Stimulated activated CD8-positive, alpha-beta memory T cell treated with anti-CD3 and anti-CD28 coated beads, Interleukin-15, amount 100 ng/mL, for 1 hour (primary cell): Measurements from ENCODE around the gene ADD3.
A peak's percentile ranks its signal among the peaks of the same experiment; 100 is the strongest.

ENCODE experiments used
- DNase-seq: peaks from one replicate; pipeline ENCODE4 v3.0.0-alpha.2; 2020; ENCODE audit warnings: low read depth

ADD3 gene

DNA sequence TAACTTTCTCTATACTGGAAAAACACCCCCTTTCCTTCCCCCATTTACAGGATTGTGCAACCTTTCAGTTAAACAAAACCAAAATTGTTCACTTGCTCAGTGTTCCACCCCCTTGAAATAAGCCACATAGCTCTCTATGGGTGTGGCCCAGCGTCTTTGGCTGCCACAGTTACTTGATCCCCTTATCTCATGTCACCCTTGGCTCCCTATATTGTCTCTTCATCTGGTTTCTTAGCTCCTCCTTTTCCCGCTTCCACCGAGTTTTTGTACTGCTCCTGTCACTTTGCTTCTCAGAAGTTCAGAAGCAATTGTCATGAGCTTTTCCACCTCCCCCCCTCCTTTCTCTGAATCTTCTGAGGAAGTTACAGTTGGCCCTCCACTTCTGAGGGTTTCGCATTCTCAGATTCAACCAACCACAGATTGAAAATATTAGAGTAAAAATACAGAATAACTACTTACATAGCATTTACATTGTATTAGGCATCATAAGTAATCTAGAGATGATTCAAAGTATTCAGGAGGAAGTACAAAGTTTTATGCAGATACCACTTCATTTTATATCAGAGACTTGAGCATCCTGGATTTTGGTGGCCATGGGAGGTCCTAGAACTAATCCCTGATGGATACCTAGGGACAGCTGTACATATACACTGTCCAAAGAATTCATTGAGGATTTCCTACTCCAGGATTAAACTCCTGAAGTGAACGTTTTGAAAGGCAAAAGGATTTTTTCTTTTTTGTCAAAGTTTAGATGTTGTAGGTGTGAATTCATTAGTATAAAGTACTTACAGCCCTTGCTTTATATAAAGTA, 60.4 kb downstream of the ADD3 start:
- DNase-seq = peak; percentile 13

DNA sequence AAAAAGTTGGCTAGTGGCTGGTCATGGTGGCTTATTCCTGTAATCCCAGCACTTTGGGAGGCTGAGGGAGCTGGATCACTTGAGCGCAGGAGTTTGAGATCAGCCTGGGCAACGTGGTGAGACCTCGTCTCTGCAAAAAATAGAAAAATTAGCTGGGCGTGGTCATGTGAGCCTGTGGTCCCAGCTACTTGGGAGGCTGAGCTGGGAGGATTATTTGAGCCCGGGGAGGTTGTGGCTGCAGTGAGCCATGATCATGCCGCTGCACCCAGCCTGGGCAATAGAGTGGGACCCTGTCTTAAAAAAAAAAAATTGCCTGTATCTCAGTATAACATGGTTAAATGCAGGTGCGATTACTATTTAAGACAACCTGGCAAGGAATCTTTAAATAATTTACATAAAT, 61.0 kb downstream of the ADD3 start:
- DNase-seq = no peak

DNA sequence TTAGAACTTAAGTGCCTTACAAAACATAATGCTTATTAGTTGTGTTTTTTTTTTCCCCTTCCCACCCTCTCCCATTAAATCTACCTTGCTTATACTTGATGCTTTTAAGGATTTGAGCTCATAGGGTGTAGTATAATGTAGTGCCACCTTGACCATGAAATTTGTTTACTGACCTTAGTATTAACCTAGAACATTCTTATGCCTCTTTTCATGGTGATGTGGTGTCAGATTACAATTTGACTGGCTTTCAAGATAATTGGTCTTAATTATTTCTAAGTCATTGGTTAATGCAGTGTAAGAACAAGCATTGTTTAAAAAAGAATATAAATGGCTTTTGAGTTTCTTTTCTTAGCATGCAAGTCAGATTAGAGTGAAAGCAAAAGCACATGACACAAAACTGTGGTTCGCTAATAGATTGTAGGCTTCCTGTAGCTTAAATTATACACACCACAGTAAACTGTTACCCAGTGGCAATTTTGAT, 61.8 kb downstream of the ADD3 start:
- no peak for DNase-seq

DNA sequence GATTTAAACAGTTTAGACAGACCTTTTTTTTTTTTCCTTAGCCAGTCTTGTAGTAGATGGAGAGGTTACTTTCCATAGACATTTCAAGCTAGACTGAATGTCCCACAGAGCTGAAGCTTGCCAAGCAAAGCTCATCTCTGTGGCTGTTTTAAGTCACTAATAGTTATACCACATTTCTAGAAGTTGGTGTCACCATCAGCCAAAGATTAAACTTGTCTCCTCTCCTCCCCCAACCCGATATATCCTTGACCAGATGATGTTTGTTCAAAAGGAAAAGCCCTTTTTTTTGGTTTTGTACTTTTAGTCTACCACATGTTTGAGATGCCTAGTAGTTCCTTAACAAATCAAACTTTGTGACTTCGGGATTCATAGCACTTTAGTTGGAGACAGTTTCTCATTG, 66.1 kb downstream of the ADD3 start:
- DNase-seq = no peak

DNA sequence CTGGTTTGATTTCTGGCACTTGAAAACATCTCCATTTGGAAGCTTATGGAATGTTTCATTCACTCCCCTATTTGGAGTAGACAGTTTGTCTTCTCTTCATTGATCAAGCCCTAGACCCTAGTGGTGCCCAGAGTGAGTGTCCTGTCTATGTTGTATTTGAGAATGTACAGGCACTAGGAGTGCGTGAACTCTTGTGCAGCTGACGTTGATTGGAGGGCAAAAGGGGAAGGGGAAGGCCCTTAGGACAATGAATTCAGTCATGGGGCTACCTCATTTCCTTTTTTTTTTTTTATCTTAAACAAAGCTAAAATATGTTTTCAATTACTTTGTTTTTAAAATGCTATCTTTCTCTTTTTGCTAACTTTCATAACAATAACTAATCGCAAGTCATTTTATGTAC, 66.5 kb downstream of the ADD3 start:
- no peak for DNase-seq

DNA sequence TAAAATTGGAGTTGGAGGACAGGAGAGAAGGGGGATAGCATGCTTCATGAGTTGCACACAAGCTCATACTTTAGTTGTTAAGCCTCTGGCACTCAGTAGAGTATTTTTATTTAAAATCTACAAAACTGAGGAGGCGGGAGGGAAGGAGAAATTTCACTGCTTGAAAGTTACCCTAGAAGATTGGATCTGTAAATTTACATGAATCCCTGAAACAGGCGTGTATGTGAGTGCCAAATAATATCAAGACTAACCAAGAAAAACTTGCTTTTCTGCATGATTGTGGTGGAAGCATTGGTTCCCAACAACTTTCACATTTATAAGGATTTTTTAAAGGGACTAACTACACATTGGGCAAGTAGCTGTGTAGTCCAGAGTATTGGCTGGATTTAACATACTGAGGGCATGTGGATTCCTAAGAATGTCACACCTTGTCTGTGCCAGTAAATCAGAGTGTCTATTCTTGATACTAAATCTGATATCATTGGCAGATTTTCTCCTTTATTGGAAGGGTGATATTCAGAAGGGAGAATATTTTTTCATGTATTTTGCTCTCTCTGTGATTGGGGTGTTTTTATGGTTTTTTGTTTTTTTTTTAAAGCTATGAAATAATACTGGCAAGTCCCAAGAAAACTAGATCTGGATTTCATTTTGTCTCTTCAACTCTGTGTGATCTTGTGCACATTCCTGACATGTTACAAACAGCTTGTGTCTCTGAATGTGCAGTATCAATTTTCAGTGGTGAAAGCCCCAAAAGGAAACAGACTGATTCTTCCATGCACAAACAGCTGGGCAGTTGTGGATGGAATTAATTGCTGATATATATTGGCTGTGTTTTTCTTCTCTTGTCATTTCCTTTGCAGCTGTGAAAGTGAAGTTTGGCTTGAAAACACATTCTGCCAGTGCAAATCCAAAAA, 67.2 kb downstream of the ADD3 start:
- no peak for DNase-seq

DNA sequence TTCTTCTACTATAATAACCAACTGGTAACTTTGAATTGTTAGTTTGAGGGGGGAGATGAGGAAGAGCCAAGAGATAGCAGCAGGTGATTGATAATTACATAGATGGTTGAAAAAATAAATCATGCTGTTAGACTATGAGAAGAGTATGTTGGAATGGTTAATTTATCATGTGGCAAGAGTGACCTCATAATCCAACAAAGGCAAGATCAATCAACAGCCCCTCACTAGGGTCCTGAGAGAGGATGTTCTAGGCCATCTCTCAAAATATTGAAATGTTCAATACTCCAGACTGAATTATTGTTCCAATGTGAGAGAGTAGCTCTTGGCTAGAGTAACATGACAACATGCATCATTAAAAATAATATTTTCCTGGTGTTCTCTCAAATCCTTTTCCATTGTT, 67.9 kb downstream of the ADD3 start:
- DNase-seq = no peak

DNA sequence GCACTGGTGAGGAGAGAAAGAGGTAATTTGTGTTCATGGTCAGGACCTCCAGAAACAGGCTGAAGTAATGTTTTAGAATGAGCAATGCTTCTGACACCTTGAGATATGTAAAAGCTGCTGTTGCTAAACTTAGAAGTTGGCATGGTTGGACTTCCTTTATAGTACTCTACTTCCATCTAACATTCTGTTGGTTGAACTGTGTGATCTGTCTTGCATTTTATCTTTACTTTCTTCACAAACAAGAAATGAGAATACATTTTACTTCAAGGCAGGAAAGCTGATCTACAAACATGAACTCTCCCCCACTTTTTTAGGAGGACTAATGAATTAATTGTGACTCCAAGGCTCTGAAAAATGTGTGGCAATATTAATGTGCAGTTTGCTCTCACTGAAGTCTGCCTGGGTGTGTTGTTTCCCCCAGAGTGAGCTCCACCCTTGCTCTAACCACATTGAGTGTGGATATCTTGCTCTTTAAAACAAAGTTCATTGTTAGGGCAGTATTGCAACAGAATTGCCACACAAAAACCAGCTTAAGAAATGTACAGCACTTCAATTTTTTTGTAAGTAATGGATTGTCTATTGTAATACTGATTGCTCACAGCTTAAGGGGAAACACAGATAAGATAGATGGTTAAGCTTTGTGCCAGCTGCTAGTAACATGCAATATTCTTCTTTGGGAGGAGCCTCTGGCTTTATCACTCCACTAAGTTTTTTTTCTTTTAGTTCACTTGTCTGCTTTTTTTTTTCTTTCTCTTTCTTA, 69.0 kb downstream of the ADD3 start:
- DNase-seq = no peak

DNA sequence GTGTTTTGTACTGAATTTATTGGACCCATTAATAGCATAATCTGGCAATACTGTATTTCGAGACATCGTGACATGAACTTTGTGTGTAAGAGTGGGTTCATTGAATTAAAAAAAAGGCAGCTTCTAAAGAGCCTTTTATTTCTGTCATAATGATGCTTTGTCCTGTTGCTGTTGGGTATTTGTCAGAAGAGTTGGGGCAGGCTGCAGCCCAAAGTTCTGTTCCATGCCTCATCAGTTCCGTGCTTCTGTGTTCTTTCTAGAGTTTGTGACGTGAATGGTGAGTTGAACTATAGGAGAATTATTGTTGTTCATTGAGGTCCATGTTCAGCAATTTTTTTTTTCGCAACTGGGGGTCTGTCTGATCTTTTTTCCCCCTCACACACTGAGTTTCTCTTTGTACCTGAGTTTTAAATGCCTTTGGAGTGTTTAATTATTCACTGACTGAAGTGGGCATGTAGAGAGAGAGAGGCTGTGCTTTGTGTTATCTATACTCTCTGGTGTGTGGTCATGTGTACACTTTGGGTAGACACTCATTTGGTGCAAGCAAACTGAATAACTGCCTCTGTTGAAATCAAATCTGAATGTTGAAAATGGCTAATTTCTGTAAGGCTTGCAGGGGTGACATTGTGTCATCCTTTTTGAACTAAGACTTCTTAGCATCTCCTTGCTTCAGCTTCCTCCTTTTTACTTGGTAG, 69.8 kb downstream of the ADD3 start:
- DNase-seq = no peak

DNA sequence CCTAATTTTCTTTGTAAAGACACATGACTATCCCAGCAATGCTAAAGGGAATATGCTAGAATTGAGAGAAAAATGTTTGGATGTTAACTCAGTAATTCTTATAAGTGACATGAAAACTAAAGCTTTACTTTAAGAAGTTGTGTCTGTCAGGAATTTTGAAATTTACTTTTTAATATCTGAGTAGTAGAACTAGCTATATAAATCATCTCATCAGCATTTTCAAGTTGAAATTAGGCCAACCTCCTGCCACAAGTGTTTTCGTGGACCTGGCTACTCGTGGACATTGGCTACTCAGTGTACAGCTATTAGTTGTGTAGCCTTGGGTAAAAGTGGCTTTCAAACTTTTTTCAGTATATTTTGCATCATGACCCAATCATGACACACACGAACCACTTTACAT, 70.5 kb downstream of the ADD3 start:
- DNase-seq = no peak

DNA sequence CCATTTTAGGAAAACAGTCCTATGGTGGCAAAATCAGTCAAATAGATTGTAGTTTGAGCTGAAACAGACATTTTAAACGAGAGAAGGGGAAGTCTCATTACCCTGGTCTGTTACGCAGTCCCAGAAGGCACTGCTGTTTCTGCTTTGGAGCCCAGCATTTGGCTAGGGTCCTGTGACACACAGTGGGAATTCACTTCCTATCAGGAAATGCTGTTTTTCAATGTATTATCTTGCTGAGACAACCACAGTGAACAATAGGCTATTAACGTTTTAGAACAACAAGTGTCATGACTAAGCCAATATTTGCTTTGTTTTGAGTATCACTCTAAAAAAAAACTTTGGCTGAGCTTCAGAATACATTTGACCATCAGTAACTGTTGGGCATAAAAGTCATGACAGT, 74.1 kb downstream of the ADD3 start:
- DNase-seq = no peak

DNA sequence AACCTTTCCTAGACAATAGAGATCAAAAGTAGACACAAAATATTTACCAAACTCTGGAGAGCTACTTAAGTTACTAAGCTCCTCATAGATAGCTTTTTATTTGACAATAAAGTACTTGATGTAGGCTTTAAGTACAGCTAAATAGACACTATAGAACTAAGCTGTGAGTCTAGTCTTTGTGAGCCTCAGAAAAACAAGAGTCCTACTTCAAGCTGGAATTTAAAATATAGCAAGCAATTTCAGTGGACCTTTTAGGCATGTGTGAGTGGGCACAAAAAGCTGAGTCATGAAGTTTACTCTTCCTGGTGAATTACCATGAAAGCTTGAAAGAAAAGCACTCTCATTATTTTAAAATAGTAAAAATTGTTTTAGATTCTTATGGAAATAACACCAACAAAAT, 76.1 kb downstream of the ADD3 start:
- no peak for DNase-seq

DNA sequence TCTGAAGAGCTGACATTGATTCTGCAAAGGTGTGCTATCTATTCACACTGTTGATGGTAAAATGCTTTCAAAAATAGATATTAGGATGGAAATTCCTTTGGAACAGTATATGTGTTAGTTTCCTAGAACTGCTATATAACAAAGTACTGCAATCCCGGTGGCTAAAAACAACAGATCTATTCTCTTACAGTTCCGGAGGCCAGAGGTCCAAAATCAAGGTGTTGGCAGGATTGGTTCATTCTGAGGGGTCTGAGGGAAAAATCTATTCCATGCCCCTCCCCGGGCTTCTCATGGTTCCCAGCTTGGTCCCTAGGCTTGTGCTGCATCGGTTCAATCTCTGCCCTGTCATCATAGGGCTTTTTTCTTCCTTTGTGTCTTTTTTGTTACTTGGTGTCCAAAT, 79.9 kb downstream of the ADD3 start:
- no peak for DNase-seq

DNA sequence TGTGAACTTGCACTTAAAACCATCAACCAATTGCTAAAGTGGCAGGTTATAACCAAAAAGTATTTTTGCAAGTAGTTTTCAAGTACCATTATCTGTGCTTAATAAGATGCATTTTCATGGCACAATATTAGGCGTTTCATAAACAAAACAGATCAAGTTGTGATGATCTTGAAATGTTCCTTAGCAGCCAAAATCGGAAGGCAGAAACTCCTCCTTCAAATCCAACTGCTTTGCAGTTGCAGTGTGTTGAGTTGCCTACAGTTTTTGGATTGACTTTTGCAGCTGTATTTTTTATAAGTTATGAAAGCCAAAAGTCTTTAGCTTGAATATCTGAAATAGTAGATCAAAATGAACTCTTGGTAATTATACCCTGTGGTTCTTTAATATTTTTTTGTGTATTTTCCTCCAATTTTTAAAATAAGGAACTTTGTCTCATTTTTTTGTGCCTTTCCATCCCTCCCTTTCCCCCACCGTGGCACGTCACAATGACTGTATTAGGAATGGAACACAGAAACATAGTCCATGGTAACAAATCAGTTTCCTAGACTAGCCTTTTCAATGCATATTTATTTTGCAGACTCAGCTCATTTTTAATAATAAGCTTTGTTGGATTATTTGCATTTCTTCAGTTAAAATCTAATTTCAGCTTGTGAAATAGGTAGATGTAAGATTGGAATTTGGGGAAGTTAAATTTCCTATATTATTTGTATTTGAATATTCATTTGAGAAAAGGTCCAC, 80.8 kb downstream of the ADD3 start:
- no peak for DNase-seq

DNA sequence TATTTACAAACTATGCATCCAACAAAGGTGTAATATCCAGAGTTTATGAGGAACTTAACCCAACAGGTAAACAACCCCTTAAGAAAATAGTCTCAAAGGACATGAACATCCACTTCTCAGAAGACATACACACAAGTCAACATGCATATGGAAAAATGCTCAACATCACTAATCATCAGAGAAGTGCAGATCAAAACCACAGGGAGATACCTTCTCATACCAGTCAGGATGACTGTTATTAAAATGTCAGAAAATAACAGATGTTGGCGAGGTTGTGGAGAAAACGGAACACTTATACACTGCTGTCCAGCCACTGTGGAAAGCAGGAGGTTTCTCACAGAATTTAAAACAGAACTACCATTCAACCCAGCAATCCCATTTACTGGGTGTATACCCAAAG, 84.0 kb downstream of the ADD3 start:
- no peak for DNase-seq

DNA sequence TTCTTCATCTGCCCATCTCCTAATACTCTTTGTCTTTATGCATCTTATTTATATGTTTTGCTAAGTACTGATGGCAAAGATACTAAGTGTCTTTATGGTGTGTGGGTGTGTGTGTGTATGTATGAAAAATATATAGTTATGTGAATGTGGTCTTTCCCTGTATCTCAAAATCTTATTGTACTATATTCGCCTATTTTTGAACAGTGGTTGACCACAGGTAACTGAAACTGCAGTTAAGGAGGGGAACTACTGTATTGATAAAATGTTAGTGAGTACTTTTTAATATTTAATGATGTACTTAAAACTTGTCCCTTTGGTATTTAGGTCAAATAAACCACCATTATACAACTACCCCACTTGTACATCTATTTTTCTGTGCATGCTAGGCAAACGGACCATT, 85.9 kb downstream of the ADD3 start:
- DNase-seq = no peak

DNA sequence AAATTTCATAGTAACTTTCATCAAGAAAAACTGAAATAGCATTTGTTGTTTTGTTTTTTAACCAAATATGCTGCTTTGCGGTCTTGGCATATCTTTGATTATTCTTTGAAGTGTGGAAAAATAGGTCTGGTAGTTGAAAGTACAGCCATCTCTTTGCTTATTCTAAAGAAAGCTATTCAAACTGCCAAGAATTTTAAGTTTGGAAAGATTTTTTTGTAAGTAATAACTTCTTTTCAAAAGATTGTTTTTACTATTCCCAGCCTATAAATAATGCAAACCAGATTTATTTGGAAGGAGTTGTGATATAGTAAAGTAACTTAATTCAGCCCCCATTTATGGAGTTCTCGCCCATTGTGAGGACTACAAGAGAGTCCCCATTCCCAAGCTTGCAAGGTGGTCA, 87.0 kb downstream of the ADD3 start:
- DNase-seq = no peak

DNA sequence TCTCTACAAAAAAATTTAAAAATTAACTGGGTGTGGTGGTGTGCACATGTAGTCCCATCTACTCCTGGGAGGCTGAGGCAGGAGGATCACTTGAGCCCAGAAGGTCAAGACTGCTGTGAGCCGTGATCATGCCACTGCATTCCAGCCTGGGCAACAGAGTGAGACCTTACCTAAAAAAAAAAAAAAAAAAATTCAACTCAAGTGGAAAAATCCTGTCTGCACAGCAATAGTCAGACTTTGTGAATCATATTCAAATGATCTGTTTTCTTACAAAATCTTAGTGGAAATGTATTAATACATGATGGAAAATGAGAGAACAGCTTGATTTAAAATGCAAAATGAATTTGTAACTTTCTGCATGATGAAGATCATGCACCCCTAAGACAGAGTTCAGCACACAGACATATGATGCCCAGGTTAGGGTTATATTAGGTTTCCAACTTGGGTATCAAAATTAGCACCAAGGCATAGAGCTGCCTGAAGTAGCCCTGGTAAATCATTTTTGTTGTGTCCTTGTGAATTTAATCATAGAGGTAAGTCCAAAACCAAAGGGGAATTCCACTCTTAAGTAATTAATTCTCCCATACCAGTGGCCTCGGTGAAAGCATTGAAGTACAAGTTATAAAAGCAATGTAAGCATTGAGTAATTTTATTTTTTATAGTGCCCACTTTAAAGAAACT, 93.8 kb downstream of the ADD3 start:
- no peak for DNase-seq

DNA sequence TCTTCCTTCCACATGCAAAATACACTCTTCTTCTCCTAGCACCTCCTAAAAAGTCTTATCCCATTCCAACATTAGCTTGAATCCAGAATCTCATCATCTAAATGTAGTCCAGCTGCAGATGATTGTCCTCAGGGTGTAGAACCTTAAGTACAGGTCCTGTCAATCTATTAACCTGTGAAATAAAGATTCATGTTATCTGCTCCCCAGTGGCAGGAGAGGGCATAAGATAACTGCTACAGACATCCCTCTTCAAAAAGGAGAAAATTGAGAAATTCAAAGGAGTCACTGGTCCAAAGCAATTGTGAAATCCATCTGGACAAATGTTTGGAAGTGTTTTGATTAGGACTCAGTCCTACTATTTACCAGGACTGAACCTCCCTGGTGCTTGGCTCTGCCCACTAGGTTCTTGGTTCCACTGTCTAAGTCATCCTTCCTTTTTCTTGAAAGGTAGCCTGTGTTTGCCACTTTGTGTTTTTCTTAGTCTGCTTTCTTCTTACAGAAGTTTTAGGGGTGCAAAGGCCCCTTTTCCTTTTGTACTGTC, 96.2 kb downstream of the ADD3 start:
- no peak for DNase-seq

DNA sequence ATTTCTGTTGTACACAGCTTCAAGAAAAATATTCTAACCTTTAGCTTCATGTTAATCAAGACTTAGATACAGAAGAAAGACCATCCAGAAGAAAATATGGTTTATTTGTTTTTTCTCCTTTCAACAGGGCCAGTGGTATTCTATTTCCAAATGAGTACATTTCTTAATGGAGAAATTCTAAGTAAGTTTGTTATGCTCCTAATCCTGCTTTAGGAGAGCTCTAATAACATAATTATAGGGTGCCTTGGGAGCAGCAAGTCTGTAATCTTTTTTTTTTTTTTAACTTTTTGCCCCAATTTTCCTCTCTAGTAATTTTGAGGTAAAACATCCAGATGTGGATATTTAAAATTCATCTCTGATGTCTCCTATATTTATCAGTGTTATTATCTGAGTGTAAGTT, 98.1 kb downstream of the ADD3 start:
- no peak for DNase-seq
